Gastroesophageal sphincter (tissue), 4 donors: Measurements from ENCODE around the gene CACFD1. TPM values are rescaled to one million over a fixed set of nuclear protein-coding genes. Genes with fewer than 3 reads are reported as not detected.

Source experiments
- ATAC-seq: fragments of 150-250 bp; one replicate; pipeline ENCODE4 v1.9.1; 2016; ENCODE audit warnings: mild to moderate bottlenecking, moderate library complexity
- H3K27ac ChIP-seq, 4 donors: fragments of 200-600 bp; sonication (generic) in 3 of 4; 1 replicate in 3 of 4; 2 replicates in 1 of 4; pipeline ENCODE4 v1.5.1; 2016 to 2019
- H3K27me3 ChIP-seq: fragments of 200-600 bp; sonication (generic); one replicate; pipeline ENCODE4 v1.5.1; 2019
- H3K36me3 ChIP-seq, 2 donors: fragments of 200-600 bp; sonication (generic); one replicate each; pipeline ENCODE4 v1.5.1; 2019; ENCODE audit warnings: control low read depth in 1 of 2
- H3K4me1 ChIP-seq, 3 donors: fragments of 200-600 bp; sonication (generic); 1 replicate in 2 of 3; 2 replicates in 1 of 3; pipeline ENCODE4 v1.5.1; 2016 to 2019; ENCODE audit warnings: control low read depth in 2 of 3
- H3K4me3 ChIP-seq, 2 donors: fragments of 200-600 bp; sonication (generic); one replicate each; pipeline ENCODE4 v1.5.1; 2019; ENCODE audit warnings: mild to moderate bottlenecking in 1 of 2, moderate library complexity in 1 of 2
- H3K9me3 ChIP-seq, 3 donors: fragments of 200-600 bp; sonication (generic); one replicate each; pipeline ENCODE4 v1.5.1; 2017 to 2019; ENCODE audit warnings: control low read depth in 2 of 3
- EP300 ChIP-seq: sonication (generic); formaldehyde crosslinking; IDR thresholded peaks from one replicate; pipeline ENCODE4 v1.6.1; 2017; ENCODE audit warnings: antibody characterized with exemption, mild to moderate bottlenecking
- POLR2A ChIP-seq, 2 donors: fragments of 450-650 bp; IDR thresholded peaks; one replicate each; pipeline ENCODE4 v1.6.1; 2017; ENCODE audit warnings: antibody characterized with exemption in 2 of 2, mild to moderate bottlenecking in 2 of 2, moderate library complexity in 1 of 2
- POLR2AphosphoS5 ChIP-seq: sonication (generic); formaldehyde crosslinking; IDR thresholded peaks from one replicate; pipeline ENCODE4 v1.6.1; 2017; ENCODE audit warnings: antibody characterized with exemption
- WGBS, 2 donors: methylation state at CpG; one replicate each; pipeline ENCODE4 v1.1.5; 2018; ENCODE audit warnings: low coverage in 1 of 2; 5-methylcytosine and 5-hydroxymethylcytosine counted together
- total RNA-seq, 4 donors: library from RNA; depleted of rRNA; stranded (reverse); fragments of >200 nt; gene quantifications; one replicate each; pipeline ENCODE4 v1.1.0, GENCODE V29; 2016
- TF ChIP-seq, protein P1 (sequence below), 4 experiments: fragments of 200-600 bp in 2 of 4; fragments of 450-650 bp in 2 of 4; sonication (generic) in 1 of 4; IDR thresholded peaks; one replicate each; pipeline ENCODE4 v1.5.1; 2017 to 2019; ENCODE audit warnings: antibody characterized with exemption in 4 of 4, mild to moderate bottlenecking in 2 of 4, moderate library complexity in 2 of 4

Gene CACFD1
- total RNA-seq, 4 donors from 2014 or later: 15.3 to 22.3 (median 16.0) TPM

DNA sequence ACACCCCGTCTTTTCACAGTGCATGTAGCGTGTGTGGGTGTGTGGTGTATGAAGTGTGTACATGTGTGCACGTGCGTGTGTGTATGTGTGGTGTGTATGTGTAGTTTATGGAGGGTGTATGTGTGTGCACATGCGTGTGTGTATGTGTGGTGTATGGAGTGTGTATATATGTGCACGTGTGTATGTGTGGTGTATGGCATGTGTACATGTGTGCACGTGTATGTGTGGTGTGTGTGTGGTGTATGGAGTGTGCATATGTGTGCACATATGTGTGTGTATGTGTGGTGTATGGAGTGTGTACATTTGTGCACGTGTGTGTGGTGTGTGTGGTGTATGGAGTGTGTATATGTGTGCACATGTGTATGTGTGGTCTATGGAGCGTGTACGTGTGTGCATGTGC is 51.8 kb downstream of the CACFD1 start:
- TF ChIP-seq EP300 (no peak), POLR2A (IDR thresholded peaks at IDR 0.05) (no peak), POLR2AphosphoS5 (no peak)
- TF ChIP-seq, protein P1, sequence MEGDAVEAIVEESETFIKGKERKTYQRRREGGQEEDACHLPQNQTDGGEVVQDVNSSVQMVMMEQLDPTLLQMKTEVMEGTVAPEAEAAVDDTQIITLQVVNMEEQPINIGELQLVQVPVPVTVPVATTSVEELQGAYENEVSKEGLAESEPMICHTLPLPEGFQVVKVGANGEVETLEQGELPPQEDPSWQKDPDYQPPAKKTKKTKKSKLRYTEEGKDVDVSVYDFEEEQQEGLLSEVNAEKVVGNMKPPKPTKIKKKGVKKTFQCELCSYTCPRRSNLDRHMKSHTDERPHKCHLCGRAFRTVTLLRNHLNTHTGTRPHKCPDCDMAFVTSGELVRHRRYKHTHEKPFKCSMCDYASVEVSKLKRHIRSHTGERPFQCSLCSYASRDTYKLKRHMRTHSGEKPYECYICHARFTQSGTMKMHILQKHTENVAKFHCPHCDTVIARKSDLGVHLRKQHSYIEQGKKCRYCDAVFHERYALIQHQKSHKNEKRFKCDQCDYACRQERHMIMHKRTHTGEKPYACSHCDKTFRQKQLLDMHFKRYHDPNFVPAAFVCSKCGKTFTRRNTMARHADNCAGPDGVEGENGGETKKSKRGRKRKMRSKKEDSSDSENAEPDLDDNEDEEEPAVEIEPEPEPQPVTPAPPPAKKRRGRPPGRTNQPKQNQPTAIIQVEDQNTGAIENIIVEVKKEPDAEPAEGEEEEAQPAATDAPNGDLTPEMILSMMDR (IDR thresholded peaks at IDR 0.05): no peak
- peaks cover 0 to 41% (median 20%) of the 10 kb centered on the region in 3 donors for H3K4me1 ChIP-seq
- H3K9me3 ChIP-seq: no peaks in the 10 kb centered on the region
- peaks cover 41% of the 10 kb centered on the region for H3K27me3 ChIP-seq
- H3K27ac ChIP-seq: no peak overlapping the region
- H3K36me3 ChIP-seq: no peaks in the 10 kb centered on the region
- 85 to 87% methylated on average over 4 to 10 of the region's 10 CpGs for WGBS, 2 donors
- no peak for ATAC-seq
- H3K4me3 ChIP-seq: no peak overlapping the region

DNA sequence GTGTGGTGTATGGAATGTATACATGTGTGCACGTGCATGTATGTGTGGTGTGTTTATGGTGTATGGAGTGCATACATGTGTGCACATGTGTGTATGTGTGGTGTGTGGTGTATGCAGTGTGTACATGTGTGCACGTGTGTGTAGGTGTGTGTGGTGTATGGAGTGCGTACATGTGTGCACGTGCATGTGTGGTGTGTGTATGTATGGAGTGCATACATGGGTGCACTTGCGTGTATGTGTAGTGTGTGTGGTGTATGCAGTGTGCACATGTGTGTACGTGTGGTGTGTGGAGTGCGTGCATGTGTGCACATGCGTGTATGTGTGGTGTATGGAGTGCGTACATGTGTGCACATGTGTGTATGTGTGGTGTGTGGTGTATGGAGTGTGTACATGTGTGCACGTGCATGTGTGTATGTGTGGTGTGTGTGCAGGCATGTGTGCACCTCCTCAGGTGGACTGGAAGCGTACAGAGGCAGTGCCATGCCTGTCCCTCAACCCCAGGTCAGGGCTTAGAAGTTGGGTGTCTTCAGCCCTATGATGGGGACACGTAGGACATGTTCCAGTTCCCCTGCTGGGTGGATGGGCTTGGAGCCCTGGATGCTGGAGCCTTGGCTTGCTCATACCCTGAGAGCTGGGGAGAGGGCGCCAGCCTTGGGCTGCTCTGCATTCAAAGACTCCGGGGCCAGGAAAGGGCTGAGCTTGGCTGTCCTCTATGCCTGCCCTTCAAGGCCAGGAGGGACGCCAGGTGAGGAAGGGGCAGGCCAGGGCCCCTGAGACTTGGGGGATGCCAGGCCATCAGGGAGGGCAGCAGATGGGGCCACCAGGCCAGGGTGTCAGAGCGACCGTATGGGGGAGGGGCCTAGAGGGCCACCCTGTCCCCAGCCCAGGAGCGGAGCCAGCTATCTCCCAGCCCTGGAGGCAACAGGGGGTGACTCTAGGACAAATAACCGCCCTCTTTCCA is 52.8 kb downstream of the CACFD1 start:
- TF ChIP-seq, protein P1 (IDR thresholded peaks at IDR 0.05): no peak
- TF ChIP-seq POLR2AphosphoS5: no peak
- no peak for TF ChIP-seq POLR2A (IDR thresholded peaks at IDR 0.05)
- TF ChIP-seq EP300: no peak
- no peak overlapping the region for H3K27ac ChIP-seq
- H3K36me3 ChIP-seq: no peaks in the 10 kb centered on the region
- ATAC-seq: no peak
- H3K4me3 ChIP-seq: no peak overlapping the region
- WGBS, 2 donors: 89 to 93% methylated on average over 11 to 12 of the region's 19 CpGs
- H3K4me1 ChIP-seq: peaks cover 0 to 33% (median 20%) of the 10 kb centered on the region in 3 donors
- H3K27me3 ChIP-seq: peaks cover 32% of the 10 kb centered on the region
- H3K9me3 ChIP-seq: no peaks in the 10 kb centered on the region

DNA sequence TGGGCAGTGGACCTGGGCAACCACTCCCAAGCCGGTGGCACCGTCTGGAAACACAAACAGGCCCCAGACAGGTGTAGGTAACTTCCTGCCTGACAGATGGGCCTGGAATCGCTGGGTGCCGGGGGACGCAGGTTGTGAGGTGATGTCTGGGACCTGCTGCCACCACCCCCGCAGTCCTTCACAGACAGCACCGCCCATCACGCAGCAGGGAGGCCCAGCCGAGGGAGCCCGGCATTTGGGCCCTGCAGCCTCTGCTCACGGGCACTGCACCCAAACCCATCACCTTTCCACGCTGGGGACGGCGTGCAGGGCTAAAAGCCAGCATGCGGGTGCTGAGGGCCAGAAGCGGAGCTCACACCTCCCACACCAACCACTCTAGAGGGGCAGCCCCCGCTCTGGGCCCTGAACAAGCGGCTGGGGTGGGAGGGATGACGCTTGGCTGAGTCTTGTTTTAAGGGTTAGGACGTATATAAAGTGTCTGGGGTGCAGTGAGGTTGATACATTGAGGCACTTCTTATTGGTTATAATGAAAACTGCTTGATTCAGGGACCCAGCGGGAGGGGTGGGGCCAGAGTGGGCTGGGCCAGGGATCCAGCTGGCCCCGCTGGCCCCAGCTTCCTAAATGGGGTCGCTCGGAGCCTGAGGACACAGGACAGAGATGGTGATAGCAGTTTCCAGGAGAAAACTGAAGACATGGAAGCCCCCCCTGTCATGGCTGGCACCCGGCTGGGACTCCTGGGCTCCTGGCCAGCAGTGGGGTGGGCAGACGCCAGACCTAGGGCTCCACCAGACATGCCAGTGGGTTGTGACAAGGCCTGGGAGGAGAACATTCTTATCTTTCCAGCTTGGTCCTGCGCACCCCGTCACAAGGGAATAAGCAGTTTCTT is 53.7 kb downstream of the CACFD1 start:
- Histone ChIP-seq H3K4me1 (peaks cover 0 to 33% (median 20%) of the 10 kb centered on the region in 3 donors), H3K4me3 (no peak overlapping the region), H3K36me3 (no peaks in the 10 kb centered on the region), H3K9me3 (no peaks in the 10 kb centered on the region), H3K27ac (no peak overlapping the region), H3K27me3 (peaks cover 29% of the 10 kb centered on the region)
- TF ChIP-seq EP300: no peak
- TF ChIP-seq, protein P1 (IDR thresholded peaks at IDR 0.05): no peak
- TF ChIP-seq POLR2AphosphoS5: no peak
- no peak for TF ChIP-seq POLR2A (IDR thresholded peaks at IDR 0.05)
- ATAC-seq: no peak
- WGBS, 2 donors: no CpG with 5 or more reads among the region's 28 CpGs

DNA sequence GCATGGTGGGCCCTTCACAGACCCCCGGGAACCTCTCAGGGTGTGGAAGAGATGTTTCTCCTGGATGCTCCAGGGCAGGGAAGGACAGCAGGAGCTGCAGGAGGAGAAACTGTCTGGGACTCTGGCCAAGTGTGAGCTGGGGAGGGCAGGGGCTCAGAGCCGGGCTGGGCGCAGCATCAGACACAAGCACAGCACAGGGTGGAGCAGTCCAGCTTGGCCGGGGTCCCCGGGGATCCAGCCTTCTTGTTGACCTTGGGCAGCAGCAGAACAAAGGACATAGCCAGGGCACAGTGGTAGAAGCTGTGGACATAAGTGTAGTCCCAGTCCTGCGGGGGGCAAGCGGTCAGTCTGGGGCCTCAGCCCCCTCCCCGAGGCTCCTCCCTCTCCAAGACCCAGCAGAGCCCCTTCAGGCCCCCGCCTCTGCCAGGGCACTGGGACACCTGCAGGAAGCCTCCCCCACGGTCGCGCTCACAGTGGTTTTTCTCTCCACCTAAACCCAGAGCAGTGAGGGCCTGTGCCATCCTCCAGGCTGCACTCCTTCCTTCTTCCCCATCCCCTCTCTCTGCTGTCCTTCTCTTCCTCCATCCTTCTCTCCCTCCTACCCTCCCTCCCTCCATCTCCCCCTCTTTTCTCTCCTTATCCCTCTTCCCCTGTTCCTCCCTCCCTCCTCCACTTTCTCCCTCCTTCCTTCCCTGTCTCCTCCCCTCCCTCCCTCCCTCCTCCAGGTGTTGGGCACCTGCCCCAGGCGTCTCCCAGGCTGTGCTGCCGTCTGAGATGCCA is 54.9 kb downstream of the CACFD1 start:
- Histone ChIP-seq H3K27ac (no peak overlapping the region), H3K9me3 (no peaks in the 10 kb centered on the region), H3K36me3 (no peaks in the 10 kb centered on the region), H3K27me3 (peaks cover 29% of the 10 kb centered on the region), H3K4me3 (no peak overlapping the region), H3K4me1 (peaks cover 0 to 24% (median 12%) of the 10 kb centered on the region in 3 donors)
- 50 to 54% methylated on average over 1 to 8 of the region's 14 CpGs for WGBS, 2 donors
- ATAC-seq: no peak
- TF ChIP-seq EP300 (no peak), POLR2A (IDR thresholded peaks at IDR 0.05) (no peak), POLR2AphosphoS5 (no peak)
- TF ChIP-seq, protein P1 (IDR thresholded peaks at IDR 0.05): no peak
